GM23338 (cell line): Measurements from ENCODE around the gene MIER2. TPM values are rescaled to one million over a fixed set of nuclear protein-coding genes. Genes with fewer than 3 reads are reported as not detected.

Experiments used
- ATAC-seq: fragments of 200-7000 bp; cut with Tn5 transposase; 3 replicates; pipeline ENCODE4 v1.9.1; 2020
- DNase-seq: peaks from one replicate; pipeline ENCODE4 v3.0.0-alpha.2; 2015; ENCODE audit warnings: low spot score
- H2AFZ ChIP-seq: fragments of 200-600 bp; sonication (generic); 2 replicates; pipeline ENCODE4 v1.8.0; 2016; ENCODE audit warnings: antibody characterized with exemption, mild to moderate bottlenecking, moderate library complexity
- H3F3A ChIP-seq: fragments of 200-600 bp; sonication (generic); replicated peaks from 2 replicates; pipeline ENCODE4 v1.8.0; 2017; ENCODE audit warnings: antibody characterized with exemption, mixed run types, low read depth
- H3K27ac ChIP-seq: fragments of 200-600 bp; sonication (generic); 2 replicates; pipeline ENCODE4 v1.6.1; 2016; ENCODE audit warnings: low read depth
- H3K27me3 ChIP-seq: fragments of 200-600 bp; sonication (generic); 2 replicates; pipeline ENCODE4 v1.8.0; 2016; ENCODE audit warnings: mild to moderate bottlenecking, mixed run types, moderate library complexity; ENCODE audit not compliant: insufficient read depth
- H3K36me3 ChIP-seq: fragments of 200-600 bp; sonication (generic); 2 replicates; pipeline ENCODE4 v1.8.0; 2016; ENCODE audit warnings: mild to moderate bottlenecking; ENCODE audit not compliant: insufficient read depth
- H3K4me1 ChIP-seq: fragments of 200-600 bp; sonication (generic); 2 replicates; pipeline ENCODE4 v1.8.0; 2016; ENCODE audit warnings: mild to moderate bottlenecking, moderate library complexity; ENCODE audit not compliant: insufficient read depth
- H3K4me2 ChIP-seq: fragments of 200-600 bp; sonication (generic); 2 replicates; pipeline ENCODE4 v1.7.1; 2017; ENCODE audit warnings: mixed run types
- H3K4me3 ChIP-seq: fragments of 200-600 bp; sonication (generic); 2 replicates; pipeline ENCODE4 v1.6.1; 2016; ENCODE audit warnings: mixed run types
- H3K79me2 ChIP-seq: fragments of 200-600 bp; sonication (generic); replicated peaks from 2 replicates; pipeline ENCODE4 v1.8.0; 2017; ENCODE audit warnings: mild to moderate bottlenecking; ENCODE audit not compliant: insufficient read depth
- H3K9me2 ChIP-seq: fragments of 200-600 bp; sonication (generic); 2 replicates; pipeline ENCODE4 v1.8.0; 2017; ENCODE audit not compliant: insufficient read depth
- H4K20me1 ChIP-seq: fragments of 200-600 bp; sonication (generic); replicated peaks from 2 replicates; pipeline ENCODE4 v1.8.0; 2017; ENCODE audit warnings: mild to moderate bottlenecking; ENCODE audit not compliant: insufficient read depth
- H3K27ac Mint-ChIP-seq: 2 replicates; pipeline ENCODE4 v1.8.0; 2020; ENCODE audit warnings: inconsistent platforms, mild to moderate bottlenecking, moderate library complexity, mixed read lengths
- H3K27me3 Mint-ChIP-seq: 3 replicates; pipeline ENCODE4 v1.8.0; 2022; ENCODE audit warnings: low read depth, mild to moderate bottlenecking, moderate library complexity, mixed read lengths, inconsistent platforms; ENCODE audit not compliant: insufficient read depth, poor library complexity
- H3K36me3 Mint-ChIP-seq: 3 replicates; pipeline ENCODE4 v1.8.0; 2021; ENCODE audit warnings: low read depth, mild to moderate bottlenecking, inconsistent platforms, moderate library complexity, mixed read lengths
- H3K4me1 Mint-ChIP-seq: 3 replicates; pipeline ENCODE4 v1.8.0; 2020; ENCODE audit warnings: mild to moderate bottlenecking, inconsistent platforms, mixed read lengths
- H3K4me3 Mint-ChIP-seq: 3 replicates; pipeline ENCODE4 v1.8.0; 2021; ENCODE audit warnings: moderate library complexity, mild to moderate bottlenecking, inconsistent platforms, mixed read lengths
- H3K9me3 Mint-ChIP-seq: 3 replicates; pipeline ENCODE4 v1.8.0; 2020; ENCODE audit warnings: moderate library complexity, mild to moderate bottlenecking, inconsistent platforms, mixed read lengths
- CREB1 ChIP-seq: fragments of 250-450 bp; sonication (Bioruptor Pico); IDR thresholded peaks from 2 replicates; pipeline ENCODE4 v1.5.0; 2020; ENCODE audit warnings: low read depth, mild to moderate bottlenecking, moderate library complexity
- EZH2 ChIP-seq: fragments of 200-600 bp; sonication (generic); IDR thresholded peaks from one replicate; pipeline ENCODE4 v1.8.0; 2017; ENCODE audit warnings: antibody characterized with exemption, mild to moderate bottlenecking, low read depth; ENCODE audit not compliant: unreplicated experiment
- EZH2phosphoT487 ChIP-seq: fragments of 200-600 bp; sonication (generic); IDR thresholded peaks from one replicate; pipeline ENCODE4 v1.8.1; 2018; ENCODE audit warnings: antibody characterized with exemption; ENCODE audit not compliant: unreplicated experiment
- JUNB ChIP-seq: IDR thresholded peaks from one replicate; pipeline ENCODE4 v1.6.1; 2016; ENCODE audit warnings: antibody characterized with exemption; ENCODE audit not compliant: unreplicated experiment
- NANOG ChIP-seq: IDR thresholded peaks from 2 replicates; pipeline ENCODE4 v1.6.1; 2016; ENCODE audit warnings: antibody characterized with exemption, borderline replicate concordance
- POLR2AphosphoS5 ChIP-seq: IDR thresholded peaks from 2 replicates; pipeline ENCODE4 v1.6.1; 2016; ENCODE audit warnings: antibody characterized with exemption, low read depth
- STAT1 ChIP-seq: IDR thresholded peaks from one replicate; pipeline ENCODE4 v1.6.1; 2016; ENCODE audit warnings: antibody characterized with exemption; ENCODE audit not compliant: unreplicated experiment
- ZNF114 ChIP-seq: fragments of 250-450 bp; sonication (Bioruptor Pico); IDR thresholded peaks from 2 replicates; pipeline ENCODE4 v1.5.0; 2020; ENCODE audit warnings: mild to moderate bottlenecking, moderate library complexity
- ZNF331 ChIP-seq: fragments of 250-450 bp; sonication (Bioruptor Pico); IDR thresholded peaks from 2 replicates; pipeline ENCODE4 v1.5.0; 2020; ENCODE audit warnings: low read depth, mild to moderate bottlenecking, moderate library complexity
- polyA plus RNA-seq: library from polyadenylated mRNA; unstranded; fragments of >200 nt; fragmentation: Nextera tagmentation; extraction: Ambion mirVana; gene quantifications from 2 replicates; pipeline ENCODE4 v1.2.1, GENCODE V29; 2016
- total RNA-seq: library from RNA; depleted of rRNA; stranded (reverse); fragments of >200 nt; shearing (Covaris generic); gene quantifications from 2 replicates; pipeline ENCODE4 v1.2.3, GENCODE V29; 2014
- TF ChIP-seq, protein P1 (sequence below): fragments of 250-450 bp; sonication (Bioruptor Pico); IDR thresholded peaks from 2 replicates; pipeline ENCODE4 v1.5.0; 2020; ENCODE audit warnings: mild to moderate bottlenecking, moderate library complexity
- TF ChIP-seq, protein P2 (sequence below), 2 experiments: fragments of 200-600 bp in 1 of 2; sonication (generic) in 1 of 2; conservative IDR thresholded peaks; 2 replicates each; pipeline versions ENCODE4 v1.5.1 to v1.6.1; 2016 to 2017; ENCODE audit warnings: antibody characterized with exemption in 2 of 2, low read depth in 2 of 2, mild to moderate bottlenecking in 2 of 2, moderate library complexity in 1 of 2
- TF ChIP-seq, protein P3 (sequence below): IDR thresholded peaks from 2 replicates; pipeline ENCODE4 v1.6.1; 2016; ENCODE audit warnings: antibody characterized with exemption
- TF ChIP-seq, protein P4 (sequence below): IDR thresholded peaks from one replicate; pipeline ENCODE4 v1.6.1; 2018; ENCODE audit warnings: antibody characterized with exemption; ENCODE audit not compliant: unreplicated experiment

Gene MIER2
- total and polyA plus RNA-seq, 2 experiments from 2014 or later = 30.2 to 37.9 TPM

DNA sequence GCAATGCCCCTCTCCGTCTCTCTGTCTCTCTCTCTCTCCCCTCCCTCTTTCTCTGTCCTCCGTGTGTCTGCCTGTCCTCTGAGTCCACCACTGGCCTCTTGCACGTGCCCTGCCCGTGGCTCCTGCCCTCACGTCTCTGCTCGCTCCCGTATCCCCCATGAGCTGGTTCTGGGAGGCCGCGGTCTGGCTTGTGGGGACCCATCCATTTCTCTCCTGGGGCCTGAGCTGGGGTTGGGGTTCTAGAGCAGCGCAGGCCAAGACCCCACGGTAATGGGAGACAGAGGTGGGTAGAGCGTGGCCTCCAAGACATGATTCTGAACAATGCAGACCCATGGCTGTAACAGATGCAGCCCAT lies 45.3 kb upstream of the MIER2 start:
- Histone ChIP-seq H2AFZ (no peak overlapping the region), H3K4me1 (peaks cover 12% of the 10 kb centered on the region; the same call in 1 of the 2 replicates), H3K27me3 (no peaks in the 10 kb centered on the region), H4K20me1 (no peaks in the 10 kb centered on the region), H3K9me2 (0 out of 2 replicates have a peak, but pooled peaks cover 5% of the 10 kb centered on the region), H3K4me2 (no peak overlapping the region), H3K27ac (no peak overlapping the region), H3K36me3 (no peaks in the 10 kb centered on the region), H3K79me2 (no peaks in the 10 kb centered on the region), H3K4me3 (no peak overlapping the region), H3F3A (peaks cover 6% of the 10 kb centered on the region)
- Mint-ChIP-seq H3K36me3 (peaks cover 9% of the 10 kb centered on the region), H3K27ac (no peak overlapping the region), H3K4me1 (peaks cover 19% of the 10 kb centered on the region), H3K4me3 (no peak overlapping the region), H3K9me3 (peaks cover 33% of the 10 kb centered on the region), H3K27me3 (peaks cover 19% of the 10 kb centered on the region)
- no peak for ATAC-seq
- TF ChIP-seq, protein P1, sequence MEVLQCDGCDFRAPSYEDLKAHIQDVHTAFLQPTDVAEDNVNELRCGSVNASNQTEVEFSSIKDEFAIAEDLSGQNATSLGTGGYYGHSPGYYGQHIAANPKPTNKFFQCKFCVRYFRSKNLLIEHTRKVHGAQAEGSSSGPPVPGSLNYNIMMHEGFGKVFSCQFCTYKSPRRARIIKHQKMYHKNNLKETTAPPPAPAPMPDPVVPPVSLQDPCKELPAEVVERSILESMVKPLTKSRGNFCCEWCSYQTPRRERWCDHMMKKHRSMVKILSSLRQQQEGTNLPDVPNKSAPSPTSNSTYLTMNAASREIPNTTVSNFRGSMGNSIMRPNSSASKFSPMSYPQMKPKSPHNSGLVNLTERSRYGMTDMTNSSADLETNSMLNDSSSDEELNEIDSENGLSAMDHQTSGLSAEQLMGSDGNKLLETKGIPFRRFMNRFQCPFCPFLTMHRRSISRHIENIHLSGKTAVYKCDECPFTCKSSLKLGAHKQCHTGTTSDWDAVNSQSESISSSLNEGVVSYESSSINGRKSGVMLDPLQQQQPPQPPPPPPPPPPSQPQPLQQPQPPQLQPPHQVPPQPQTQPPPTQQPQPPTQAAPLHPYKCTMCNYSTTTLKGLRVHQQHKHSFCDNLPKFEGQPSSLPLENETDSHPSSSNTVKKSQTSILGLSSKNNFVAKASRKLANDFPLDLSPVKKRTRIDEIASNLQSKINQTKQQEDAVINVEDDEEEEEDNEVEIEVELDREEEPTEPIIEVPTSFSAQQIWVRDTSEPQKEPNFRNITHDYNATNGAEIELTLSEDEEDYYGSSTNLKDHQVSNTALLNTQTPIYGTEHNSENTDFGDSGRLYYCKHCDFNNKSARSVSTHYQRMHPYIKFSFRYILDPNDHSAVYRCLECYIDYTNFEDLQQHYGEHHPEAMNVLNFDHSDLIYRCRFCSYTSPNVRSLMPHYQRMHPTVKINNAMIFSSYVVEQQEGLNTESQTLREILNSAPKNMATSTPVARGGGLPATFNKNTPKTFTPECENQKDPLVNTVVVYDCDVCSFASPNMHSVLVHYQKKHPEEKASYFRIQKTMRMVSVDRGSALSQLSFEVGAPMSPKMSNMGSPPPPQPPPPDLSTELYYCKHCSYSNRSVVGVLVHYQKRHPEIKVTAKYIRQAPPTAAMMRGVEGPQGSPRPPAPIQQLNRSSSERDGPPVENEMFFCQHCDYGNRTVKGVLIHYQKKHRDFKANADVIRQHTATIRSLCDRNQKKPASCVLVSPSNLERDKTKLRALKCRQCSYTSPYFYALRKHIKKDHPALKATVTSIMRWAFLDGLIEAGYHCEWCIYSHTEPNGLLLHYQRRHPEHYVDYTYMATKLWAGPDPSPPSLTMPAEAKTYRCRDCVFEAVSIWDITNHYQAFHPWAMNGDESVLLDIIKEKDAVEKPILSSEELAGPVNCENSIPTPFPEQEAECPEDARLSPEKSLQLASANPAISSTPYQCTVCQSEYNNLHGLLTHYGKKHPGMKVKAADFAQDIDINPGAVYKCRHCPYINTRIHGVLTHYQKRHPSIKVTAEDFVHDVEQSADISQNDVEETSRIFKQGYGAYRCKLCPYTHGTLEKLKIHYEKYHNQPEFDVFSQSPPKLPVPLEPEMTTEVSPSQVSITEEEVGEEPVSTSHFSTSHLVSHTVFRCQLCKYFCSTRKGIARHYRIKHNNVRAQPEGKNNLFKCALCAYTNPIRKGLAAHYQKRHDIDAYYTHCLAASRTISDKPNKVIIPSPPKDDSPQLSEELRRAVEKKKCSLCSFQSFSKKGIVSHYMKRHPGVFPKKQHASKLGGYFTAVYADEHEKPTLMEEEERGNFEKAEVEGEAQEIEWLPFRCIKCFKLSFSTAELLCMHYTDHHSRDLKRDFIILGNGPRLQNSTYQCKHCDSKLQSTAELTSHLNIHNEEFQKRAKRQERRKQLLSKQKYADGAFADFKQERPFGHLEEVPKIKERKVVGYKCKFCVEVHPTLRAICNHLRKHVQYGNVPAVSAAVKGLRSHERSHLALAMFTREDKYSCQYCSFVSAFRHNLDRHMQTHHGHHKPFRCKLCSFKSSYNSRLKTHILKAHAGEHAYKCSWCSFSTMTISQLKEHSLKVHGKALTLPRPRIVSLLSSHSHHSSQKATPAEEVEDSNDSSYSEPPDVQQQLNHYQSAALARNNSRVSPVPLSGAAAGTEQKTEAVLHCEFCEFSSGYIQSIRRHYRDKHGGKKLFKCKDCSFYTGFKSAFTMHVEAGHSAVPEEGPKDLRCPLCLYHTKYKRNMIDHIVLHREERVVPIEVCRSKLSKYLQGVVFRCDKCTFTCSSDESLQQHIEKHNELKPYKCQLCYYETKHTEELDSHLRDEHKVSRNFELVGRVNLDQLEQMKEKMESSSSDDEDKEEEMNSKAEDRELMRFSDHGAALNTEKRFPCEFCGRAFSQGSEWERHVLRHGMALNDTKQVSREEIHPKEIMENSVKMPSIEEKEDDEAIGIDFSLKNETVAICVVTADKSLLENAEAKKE (CRISPR knock-in tag) = no peak
- TF ChIP-seq, protein P2, sequence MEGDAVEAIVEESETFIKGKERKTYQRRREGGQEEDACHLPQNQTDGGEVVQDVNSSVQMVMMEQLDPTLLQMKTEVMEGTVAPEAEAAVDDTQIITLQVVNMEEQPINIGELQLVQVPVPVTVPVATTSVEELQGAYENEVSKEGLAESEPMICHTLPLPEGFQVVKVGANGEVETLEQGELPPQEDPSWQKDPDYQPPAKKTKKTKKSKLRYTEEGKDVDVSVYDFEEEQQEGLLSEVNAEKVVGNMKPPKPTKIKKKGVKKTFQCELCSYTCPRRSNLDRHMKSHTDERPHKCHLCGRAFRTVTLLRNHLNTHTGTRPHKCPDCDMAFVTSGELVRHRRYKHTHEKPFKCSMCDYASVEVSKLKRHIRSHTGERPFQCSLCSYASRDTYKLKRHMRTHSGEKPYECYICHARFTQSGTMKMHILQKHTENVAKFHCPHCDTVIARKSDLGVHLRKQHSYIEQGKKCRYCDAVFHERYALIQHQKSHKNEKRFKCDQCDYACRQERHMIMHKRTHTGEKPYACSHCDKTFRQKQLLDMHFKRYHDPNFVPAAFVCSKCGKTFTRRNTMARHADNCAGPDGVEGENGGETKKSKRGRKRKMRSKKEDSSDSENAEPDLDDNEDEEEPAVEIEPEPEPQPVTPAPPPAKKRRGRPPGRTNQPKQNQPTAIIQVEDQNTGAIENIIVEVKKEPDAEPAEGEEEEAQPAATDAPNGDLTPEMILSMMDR (conservative IDR thresholded peaks at IDR 0.05; ENCODE audit: low read depth in 2 of 2) = no peak
- TF ChIP-seq EZH2 = no peak
- no peak for TF ChIP-seq EZH2phosphoT487
- TF ChIP-seq, protein P3, sequence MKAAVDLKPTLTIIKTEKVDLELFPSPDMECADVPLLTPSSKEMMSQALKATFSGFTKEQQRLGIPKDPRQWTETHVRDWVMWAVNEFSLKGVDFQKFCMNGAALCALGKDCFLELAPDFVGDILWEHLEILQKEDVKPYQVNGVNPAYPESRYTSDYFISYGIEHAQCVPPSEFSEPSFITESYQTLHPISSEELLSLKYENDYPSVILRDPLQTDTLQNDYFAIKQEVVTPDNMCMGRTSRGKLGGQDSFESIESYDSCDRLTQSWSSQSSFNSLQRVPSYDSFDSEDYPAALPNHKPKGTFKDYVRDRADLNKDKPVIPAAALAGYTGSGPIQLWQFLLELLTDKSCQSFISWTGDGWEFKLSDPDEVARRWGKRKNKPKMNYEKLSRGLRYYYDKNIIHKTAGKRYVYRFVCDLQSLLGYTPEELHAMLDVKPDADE = no peak
- TF ChIP-seq, protein P4, sequence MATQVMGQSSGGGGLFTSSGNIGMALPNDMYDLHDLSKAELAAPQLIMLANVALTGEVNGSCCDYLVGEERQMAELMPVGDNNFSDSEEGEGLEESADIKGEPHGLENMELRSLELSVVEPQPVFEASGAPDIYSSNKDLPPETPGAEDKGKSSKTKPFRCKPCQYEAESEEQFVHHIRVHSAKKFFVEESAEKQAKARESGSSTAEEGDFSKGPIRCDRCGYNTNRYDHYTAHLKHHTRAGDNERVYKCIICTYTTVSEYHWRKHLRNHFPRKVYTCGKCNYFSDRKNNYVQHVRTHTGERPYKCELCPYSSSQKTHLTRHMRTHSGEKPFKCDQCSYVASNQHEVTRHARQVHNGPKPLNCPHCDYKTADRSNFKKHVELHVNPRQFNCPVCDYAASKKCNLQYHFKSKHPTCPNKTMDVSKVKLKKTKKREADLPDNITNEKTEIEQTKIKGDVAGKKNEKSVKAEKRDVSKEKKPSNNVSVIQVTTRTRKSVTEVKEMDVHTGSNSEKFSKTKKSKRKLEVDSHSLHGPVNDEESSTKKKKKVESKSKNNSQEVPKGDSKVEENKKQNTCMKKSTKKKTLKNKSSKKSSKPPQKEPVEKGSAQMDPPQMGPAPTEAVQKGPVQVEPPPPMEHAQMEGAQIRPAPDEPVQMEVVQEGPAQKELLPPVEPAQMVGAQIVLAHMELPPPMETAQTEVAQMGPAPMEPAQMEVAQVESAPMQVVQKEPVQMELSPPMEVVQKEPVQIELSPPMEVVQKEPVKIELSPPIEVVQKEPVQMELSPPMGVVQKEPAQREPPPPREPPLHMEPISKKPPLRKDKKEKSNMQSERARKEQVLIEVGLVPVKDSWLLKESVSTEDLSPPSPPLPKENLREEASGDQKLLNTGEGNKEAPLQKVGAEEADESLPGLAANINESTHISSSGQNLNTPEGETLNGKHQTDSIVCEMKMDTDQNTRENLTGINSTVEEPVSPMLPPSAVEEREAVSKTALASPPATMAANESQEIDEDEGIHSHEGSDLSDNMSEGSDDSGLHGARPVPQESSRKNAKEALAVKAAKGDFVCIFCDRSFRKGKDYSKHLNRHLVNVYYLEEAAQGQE = no peak
- no peak for TF ChIP-seq ZNF331 (CRISPR knock-in tag)
- no peak for TF ChIP-seq ZNF114
- TF ChIP-seq POLR2AphosphoS5 = no peak
- TF ChIP-seq CREB1 = no peak
- no peak for TF ChIP-seq JUNB
- no peak for TF ChIP-seq NANOG
- no peak for TF ChIP-seq STAT1
- no peak for DNase-seq
